RWPE1 (cell line): Measurements from ENCODE around the gene C20orf96.

Experiments used
- CTCF ChIA-PET: fragments of 350-600 bp; sonication (Branson Sonifier 250); formaldehyde crosslinking; extraction: SDS; loops from one replicate; lab custom pipeline; 2021; lab: Yijun Ruan, JAX
- POLR2A ChIA-PET: fragments of 400-600 bp; formaldehyde crosslinking; extraction: SDS; loops from one replicate; lab custom pipeline; 2020; ENCODE audit warnings: antibody characterized with exemption; ENCODE audit not compliant: low non-redundant PET; lab: Yijun Ruan, JAX
- DNase-seq: peaks from one replicate; pipeline ENCODE4 v3.0.0; 2012; ENCODE audit warnings: low spot score
- H3K27ac ChIP-seq: fragments of 450-650 bp; 2 replicates; pipeline ENCODE4 v1.5.1; 2017
- TF ChIP-seq, protein P1 (sequence below): fragments of 450-650 bp; conservative IDR thresholded peaks from 2 replicates; pipeline ENCODE4 v1.5.1; 2017; ENCODE audit warnings: low read depth, mild to moderate bottlenecking

Gene C20orf96

DNA sequence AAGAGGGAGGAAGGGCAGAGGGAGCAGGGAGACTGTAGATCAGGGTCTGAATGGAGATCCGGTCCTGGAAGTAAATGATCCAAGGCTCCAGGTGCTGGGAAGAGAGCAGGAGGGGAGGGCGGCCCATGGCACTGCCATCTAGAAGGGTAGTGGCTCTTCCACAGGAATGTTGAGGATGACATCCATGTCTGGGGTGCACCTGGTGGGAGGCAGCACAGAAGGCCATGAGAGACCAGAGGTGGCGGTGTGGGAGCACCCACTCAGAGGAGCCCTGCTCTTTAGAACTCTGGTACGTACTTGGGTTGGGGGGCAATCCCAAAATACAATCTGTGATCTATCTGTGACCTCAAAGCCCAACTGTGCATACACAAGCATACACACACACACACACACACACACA lies 19.5 kb downstream of the C20orf96 start:
- CTCF ChIA-PET = no interaction called here
- no peak for DNase-seq
- TF ChIP-seq, protein P1, sequence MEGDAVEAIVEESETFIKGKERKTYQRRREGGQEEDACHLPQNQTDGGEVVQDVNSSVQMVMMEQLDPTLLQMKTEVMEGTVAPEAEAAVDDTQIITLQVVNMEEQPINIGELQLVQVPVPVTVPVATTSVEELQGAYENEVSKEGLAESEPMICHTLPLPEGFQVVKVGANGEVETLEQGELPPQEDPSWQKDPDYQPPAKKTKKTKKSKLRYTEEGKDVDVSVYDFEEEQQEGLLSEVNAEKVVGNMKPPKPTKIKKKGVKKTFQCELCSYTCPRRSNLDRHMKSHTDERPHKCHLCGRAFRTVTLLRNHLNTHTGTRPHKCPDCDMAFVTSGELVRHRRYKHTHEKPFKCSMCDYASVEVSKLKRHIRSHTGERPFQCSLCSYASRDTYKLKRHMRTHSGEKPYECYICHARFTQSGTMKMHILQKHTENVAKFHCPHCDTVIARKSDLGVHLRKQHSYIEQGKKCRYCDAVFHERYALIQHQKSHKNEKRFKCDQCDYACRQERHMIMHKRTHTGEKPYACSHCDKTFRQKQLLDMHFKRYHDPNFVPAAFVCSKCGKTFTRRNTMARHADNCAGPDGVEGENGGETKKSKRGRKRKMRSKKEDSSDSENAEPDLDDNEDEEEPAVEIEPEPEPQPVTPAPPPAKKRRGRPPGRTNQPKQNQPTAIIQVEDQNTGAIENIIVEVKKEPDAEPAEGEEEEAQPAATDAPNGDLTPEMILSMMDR = no peak
- H3K27ac ChIP-seq = no peak overlapping the region
- POLR2A ChIA-PET = no interaction called here

DNA sequence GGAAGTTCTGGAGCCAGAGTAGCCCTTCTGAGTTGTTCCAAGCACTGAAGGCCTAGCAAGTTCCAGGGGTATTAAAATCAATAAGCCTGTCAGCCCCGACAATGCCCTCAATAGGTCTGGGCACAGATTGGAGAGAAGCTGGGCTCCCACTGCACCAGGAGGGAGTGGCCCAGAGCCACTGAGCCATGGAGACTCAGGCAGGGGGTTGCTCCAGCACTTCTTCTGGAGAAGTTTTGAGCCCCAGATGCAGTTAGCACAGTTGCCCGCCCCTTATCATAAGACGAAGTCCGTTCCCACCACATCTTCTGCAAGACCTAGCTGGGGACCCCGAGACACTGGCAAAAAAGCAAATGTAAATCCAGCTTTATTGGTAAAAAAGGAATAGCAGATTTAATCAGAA lies 20.0 kb downstream of the C20orf96 start:
- ChIA-PET POLR2A (no interaction called here), CTCF (interaction anchor here (0.5 kb wide), 1 partner anchor 238 kb away, joined by 3 read pairs; no protein-coding TSS in a partner anchor)
- H3K27ac ChIP-seq = no peak overlapping the region
- TF ChIP-seq, protein P1 = no peak
- no peak for DNase-seq

DNA sequence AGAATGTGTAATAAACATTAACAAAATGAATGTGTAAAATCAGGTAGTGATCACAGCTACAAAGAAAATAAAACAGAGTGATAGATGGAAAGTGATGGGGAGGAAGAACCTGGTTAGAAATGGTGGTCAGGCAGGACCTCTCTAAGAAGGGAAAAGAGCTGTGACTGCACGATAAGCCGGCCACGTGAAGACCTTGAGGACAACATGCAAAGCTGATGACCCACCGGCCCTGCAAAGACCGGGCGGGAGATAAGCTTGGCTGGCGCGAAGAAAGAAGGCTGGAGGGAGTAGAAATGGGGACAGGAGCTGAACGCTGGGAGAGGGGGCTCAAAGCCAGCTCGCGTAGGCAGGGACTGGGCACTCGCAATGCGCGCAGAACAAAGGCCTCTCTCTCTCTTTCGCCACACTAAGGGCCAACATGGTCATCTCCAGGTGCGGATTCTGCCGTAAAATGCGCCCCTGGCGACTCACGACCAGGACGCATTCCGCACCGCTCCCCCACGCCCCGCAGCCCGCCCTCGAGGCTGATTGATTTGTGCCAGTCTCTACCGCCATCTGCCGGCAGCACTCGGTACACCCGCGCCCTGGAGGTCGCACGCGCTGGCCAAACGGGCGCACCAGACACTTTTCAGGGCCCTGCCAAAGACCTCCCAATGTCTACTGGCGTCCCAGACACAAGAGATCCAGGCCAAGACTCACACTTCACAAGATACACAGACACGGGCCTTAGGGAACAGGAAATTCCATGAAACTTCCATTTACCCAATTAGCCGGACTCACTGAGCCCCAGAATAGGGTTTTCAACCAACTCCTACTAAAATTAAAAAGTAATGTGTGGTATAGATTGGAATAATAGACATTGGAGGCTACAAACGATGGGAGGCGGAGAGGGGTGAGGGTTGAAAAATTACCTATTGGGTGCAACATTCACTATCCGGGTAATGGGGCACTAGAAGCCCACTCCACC lies 23.7 kb downstream of the C20orf96 start:
- ChIA-PET CTCF (interaction anchor here (0.6 to 2.5 kb wide), 10 partner anchors 9 to 138 kb away, joined by 3 to 13 read pairs (median 5); partner anchors contain the start of gene DEFB132), POLR2A (no interaction called here)
- DNase-seq = peak; percentile 82
- no peak overlapping the region for H3K27ac ChIP-seq
- TF ChIP-seq, protein P1 = peak; percentile 98

DNA sequence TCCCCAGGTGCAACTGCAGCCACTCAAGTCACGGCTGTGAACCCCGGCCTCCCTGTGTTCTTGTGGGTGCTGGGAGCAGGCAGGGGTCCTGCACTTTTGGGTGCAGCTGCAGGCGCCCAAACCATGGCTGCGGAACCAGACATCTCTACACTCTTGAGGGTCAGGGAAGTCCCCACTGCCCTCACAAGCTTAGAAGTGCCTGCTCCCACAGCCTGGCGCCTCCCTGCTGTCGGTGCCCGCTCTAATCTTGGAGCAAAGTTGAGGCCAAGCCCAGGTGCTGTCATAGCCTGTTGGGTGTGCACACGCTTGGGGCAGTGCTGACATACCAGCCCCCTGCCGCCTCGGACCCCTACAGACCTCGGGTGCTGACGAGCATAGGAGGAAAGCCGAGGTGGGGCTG lies 26.8 kb downstream of the C20orf96 start:
- POLR2A ChIA-PET = no interaction called here
- TF ChIP-seq, protein P1 = no peak
- no peak for DNase-seq

DNA sequence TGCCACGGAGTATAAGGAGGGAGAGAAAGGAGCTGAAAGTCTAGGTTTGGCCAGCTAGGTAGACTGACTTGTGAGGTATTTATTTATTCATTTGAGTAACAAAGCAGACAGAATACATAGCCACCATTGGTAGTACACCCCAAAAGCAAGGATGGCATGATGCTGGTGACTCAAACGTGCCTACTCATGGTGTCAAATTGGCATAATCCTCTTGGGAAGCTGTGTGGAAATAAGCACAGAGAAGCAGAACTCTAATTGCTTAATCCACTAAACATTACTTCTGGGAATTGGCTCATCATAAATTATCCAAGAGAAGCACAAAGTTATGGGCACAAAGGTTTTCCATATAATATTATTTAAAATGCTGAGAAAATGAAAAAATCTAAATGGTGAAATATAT lies 30.6 kb downstream of the C20orf96 start:
- TF ChIP-seq, protein P1 = no peak
- no peak for DNase-seq
- ChIA-PET CTCF (interaction anchor here (0.5 kb wide), 1 partner anchor 1039 kb away, joined by 3 read pairs; no protein-coding TSS in a partner anchor), POLR2A (interaction anchor here (0.6 kb wide), 1 partner anchor 60 kb away, joined by 4 read pairs; no protein-coding TSS in a partner anchor)
- H3K27ac ChIP-seq = no peak overlapping the region

More for the DNA sequence above, 26.8 kb downstream of the C20orf96 start:
- CTCF ChIA-PET = interaction anchor here (0.6 to 1.2 kb wide), 3 partner anchors 159 to 949 kb away, joined by 3 to 5 read pairs (median 4); no protein-coding TSS in a partner anchor
- H3K27ac ChIP-seq = no peak overlapping the region

DNA sequence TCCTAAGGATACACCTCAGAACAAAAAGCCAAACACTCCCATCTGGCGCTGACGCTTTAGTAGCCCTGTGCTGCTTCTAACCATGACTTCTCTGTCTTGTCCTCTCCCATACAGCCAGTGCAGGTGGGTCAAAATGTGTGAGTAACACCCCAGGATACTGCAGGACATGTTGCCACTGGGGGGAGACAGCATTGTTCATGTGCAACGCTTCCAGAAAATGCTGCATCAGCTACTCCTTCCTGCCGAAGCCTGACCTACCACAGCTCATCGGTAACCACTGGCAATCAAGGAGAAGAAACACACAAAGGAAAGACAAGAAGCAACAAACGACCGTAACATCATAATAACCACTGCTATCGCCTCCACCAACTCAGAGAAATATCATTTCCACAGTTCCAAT lies 31.6 kb downstream of the C20orf96 start:
- TF ChIP-seq, protein P1 = no peak
- H3K27ac ChIP-seq = no peak overlapping the region
- no peak for DNase-seq
- POLR2A ChIA-PET = no interaction called here
- CTCF ChIA-PET = interaction anchor here (2.2 kb wide), 1 partner anchor 8 kb away, joined by 11 read pairs; no protein-coding TSS in a partner anchor
